GM18909 (cell line): ENCODE measurements around the gene PLXNA2.
A peak's percentile ranks its signal among the peaks of the same experiment; 100 is the strongest.

Source experiments
- ATAC-seq: cut with Tn5 transposase; IDR thresholded peaks from one replicate; pipeline ENCODE4 v1.9.1; 2021; ENCODE audit warnings: mild to moderate bottlenecking; ENCODE audit not compliant: unreplicated experiment, poor library complexity

PLXNA2 gene

DNA sequence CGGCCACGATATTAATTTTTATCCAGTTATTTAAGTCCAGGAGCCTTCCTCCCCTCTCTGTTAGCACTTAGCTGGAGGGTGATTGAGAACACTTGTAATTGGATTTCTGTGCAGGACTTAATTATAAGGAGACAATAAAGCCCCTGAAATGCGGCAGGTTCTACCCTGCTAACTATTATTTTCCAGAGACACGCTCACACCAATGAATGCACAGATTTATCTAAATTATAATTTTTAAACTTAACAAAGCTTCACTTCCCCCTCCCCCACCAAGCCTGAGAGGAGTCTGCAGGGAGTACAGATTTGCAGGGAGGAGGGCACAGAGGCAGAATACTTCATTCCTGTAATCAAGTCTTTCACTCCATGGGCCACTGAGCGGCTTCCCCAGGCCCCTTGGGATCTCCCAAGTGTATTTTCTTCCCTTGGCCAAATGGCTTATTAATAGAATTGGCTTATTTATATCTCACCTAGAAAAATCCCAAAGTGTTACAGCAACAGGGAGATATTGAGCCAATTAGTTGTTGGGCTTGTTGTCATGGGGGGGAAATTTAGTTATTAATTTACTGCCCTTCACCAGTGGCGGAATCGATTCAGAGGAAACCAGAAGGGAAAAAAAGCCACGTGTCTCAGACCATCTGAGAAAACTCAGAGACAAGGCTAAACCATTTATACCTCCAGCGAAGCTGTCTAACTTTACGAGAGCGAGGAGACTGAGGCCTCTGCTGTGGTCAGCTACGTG lies 234.3 kb downstream of the PLXNA2 start:
- ATAC-seq, result no peak

DNA sequence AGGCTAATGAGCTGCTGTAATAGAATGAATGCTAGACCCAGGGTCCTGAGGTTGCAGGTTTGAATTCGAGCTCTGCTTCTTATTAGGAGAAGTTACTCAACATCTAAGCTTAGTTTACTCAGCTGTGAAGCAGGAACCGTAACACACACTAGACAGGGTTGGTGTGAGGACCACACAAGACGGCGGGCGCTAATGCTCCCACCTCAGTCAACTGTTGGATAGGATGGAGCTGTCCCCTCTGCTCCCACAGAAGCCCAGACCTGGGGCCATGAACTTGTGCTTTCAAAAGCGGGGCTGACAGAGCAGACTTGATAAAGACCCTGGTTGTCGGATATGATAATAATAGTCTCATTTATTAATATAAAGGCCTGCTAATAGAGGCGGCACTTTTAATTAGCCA lies 234.9 kb downstream of the PLXNA2 start:
- no peak for ATAC-seq

DNA sequence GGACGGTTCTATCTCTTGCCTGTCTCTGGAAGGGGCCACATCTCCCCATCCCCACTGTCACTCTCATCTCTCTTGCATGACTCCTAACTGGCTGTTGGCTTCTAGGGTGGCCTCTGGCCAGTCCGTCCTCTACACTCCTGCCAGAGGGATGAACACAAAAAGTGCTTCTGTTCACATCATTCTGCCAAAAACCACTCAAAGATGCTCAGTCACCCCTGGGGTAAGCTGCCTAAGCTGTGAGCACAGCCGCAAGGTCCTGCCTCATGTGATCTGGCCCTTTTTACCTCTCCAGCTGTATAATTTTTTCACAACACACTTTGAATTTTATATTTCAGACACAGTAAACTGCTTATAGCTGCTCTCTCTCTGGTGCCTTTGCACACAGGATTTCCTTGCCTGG lies 235.7 kb downstream of the PLXNA2 start:
- ATAC-seq, result no peak

DNA sequence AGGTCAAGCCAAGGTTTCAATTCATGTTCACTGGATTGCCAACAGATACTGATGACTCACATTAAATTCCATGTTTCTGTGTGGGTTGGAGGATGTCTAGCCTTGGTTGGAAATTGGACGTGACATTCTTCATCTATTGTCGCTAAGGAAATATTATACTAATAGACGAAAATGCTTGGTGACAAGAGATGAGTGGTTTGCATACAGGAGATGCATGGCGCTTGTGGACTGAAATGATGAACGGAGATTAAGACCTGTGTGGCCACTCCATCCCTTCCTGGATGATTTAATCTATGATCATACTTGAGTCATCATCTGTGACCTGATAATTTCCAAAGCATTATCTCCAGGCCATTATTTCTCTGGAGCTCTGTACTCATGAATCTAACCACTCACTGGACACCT lies 236.2 kb downstream of the PLXNA2 start:
- no peak for ATAC-seq

DNA sequence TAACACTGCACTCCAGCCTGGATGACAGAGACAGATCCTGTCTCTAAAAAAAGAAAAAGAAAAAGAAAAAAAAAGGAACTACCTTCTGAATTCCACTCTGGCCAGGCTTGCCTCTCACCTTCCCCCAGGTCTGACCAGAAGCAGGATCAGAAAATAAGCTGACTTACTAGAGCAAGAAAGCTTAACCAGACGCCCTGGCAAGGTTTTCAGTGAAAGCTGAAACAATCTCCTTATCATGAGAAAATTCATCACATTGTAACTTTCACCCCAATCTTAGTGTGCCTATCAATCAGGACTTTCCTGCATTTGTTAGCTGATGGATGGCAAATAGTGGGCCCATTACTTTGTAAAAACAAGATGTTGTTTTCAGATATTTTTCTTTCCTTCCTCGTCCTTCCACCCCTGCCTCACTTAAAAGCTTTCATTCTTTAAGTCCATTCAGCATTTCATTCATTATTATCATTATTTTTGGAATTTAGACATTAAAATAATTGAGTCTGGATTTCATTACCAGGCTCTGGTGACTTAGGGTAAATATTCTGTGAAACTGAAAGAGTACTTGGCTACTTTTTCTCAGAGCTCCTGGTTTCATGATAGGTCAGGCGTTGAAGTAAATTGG lies 236.8 kb downstream of the PLXNA2 start:
- no peak for ATAC-seq

DNA sequence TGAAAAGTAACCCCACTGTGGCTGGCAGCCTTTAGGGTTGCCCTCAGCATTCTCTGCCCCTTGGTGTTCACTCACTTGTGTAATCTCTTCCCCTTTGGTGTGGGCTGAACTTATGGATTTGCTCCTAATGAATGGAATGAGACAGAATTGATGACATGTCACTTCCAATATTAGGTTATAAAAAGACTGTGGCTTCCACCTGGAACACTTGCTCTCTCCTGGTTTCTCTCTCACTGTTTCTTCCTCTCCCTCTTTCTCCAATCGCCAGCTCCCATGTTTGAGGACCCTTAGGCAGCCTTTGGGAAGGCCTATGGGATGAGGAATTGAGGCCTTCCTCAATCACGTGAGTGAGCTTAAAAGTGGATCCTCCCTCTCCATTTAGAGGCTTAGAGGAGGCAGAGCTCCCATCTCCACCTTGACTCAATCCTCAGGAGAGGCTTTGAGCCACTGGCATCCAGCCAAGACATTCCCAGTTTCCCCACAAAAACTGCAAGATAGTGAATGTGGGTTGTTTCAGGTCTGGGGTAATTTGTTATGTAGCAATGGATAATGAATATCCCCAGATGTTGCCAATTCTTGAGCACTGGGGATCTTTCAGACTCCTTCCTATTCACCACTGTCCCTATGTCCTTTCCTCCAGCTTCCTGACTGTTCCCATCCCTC lies 237.8 kb downstream of the PLXNA2 start:
- no peak for ATAC-seq

DNA sequence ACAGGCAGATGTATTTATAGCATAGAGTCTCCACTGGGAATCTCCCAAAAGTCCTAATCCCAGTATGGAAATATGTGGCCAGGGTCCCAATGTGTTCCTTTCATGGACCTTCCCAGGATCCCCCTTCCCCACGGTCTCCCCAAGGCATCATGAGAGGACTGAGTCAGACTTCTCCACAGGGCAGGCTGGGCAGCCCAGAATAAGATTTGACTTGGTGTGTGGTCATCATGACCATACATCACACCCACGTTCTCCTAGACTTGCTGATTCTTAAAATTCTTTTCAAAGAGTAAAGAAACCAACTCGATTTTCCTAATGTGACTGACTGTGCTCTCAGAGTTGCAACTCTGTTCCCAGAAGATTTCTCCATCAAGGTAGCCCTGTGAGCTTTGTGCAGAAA lies 239.3 kb downstream of the PLXNA2 start:
- ATAC-seq, result no peak

DNA sequence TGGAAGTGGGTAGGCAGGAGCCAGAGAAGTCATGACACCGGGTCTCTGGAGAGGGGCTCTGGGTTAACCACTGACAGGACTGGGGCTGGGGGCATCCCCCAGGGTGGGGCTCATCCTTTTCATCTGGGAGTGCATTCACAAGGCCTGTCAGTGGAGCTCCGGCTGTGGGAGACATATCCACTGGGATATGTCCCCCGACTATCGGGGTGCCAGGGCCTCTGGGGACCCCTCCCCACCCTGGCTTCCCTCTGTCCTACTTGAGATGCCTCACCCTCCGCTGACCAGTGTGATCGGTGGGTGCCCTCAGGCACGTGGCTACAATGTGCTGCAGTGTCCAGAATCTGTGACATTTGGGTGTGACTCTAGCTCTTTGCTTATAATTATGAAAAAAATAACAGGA lies 240.9 kb downstream of the PLXNA2 start:
- no peak for ATAC-seq

DNA sequence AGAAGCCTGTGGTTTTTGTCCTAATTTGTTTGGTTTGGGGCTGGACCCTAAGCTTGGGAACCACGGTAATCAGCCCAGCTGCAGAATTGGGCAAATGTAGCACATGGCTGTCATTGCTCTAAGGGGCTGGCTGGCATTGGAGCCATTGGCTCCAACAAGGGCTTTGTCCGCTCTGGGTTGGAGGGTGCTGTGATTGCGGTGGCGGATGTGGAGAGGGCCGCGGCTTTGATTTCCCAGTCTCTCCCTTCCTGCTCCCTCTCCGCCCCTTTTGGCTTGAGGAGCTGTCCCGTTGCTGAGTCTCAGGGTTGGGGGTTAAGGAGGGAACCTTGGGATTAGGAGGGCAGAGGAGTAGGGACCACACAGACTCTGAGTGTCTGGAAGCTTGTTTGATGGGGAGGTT lies 241.5 kb downstream of the PLXNA2 start:
- ATAC-seq, result no peak

DNA sequence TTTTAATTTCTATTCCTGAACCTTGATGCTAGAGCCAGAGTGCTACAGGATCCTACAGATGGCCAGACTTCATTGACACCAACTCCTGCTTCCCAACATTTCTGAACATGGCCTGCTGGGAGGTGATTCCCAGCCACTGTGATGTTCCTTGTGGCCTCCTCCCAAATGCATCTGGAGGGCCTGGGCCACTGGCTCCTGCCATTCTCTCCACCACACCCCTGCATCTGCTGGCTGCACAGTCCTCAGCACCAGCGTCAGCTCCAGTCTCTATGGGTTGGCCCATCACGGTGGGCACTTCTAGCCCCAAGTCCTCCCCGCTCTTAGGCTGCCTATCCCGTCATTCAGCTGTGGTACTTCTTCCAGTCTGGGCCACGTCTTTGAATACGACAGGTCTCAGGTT lies 242.1 kb downstream of the PLXNA2 start:
- ATAC-seq, result no peak

DNA sequence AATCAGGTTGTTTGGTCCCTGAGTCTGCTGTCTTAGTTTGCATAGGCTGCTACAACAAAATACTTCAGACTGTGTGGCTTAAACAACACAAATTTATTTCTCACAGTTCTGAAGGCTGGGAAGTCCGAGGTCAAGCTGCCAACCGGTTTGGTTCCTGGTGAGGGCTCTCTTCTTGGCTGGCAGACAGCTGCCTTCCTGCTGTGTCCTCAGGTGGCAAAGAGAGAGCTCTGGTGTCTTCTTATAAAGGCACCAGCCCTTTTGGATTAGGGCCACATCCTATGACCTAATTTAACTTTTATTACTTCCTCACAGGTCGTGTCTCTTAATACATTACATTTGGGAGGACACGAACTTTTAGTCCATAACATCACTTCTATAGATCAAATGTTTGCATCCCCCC lies 243.7 kb downstream of the PLXNA2 start:
- ATAC-seq, result no peak

DNA sequence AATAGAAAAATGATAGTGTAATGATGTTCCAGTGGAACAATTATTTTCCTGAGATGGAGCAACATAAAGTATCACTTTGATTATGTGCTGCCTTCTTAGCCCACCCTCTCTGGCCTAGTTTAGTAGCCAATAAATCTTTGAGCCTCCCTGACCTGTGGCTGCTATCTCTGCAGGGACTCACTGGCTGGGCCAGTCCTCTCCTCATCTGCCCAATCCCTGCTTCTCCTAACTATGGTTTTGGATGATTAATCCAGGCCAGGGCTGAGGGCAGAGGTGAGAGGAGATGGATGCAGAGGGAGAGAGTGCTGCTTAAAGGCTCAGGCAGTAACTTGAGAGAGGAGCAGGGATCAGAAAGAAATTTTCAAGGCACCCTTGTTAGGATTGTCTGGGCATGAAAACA lies 244.2 kb downstream of the PLXNA2 start:
- no peak for ATAC-seq

DNA sequence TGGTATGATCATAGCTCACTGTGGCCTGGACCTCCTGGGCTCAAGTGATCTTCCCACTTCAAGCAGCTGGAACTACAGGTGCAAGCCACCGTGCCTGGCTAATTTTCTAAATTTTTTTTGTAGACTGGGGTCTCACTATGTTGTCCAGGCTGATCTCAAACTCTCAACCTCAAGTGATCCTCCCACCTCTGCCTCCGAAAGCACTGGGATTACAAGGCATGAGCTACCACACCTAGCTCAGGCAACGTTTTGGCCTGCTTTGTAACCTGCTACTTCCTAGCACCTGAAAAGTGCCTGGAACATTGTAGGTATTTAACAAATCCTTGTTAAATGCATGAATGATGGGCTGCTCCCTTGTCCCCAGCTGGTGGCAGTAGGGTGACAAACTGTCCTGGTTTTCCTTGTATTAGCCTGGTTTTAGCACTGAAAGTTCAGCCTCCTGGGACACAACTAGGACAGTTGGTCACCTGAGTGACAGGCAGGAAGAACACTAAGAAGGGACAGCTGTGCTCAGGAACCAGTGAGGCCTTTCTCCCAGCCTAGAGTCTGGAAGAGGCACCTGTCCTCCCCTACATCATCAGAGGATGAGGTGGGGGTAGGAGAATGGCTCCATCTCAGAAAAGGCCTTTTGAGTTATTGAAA lies 244.8 kb downstream of the PLXNA2 start:
- no peak for ATAC-seq

DNA sequence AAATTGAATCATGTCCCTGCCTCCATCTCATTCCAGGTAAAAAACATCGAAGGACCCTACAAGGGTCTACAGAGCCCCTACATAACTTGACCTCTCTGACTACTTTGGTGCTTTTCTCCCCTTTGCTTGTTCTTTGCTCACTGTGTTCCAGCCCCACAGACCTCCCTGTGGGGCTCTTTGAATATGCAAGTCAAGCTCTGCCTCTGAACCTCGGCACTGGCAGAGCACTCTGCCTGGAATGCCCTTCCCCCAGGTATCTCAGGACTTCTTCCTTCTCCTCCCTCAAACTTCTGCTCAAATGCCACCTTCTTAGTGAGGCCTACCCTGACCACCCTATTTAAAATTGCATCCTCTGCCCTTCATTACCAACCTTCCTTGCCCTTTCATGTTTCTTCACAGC lies 245.5 kb downstream of the PLXNA2 start:
- no peak for ATAC-seq

DNA sequence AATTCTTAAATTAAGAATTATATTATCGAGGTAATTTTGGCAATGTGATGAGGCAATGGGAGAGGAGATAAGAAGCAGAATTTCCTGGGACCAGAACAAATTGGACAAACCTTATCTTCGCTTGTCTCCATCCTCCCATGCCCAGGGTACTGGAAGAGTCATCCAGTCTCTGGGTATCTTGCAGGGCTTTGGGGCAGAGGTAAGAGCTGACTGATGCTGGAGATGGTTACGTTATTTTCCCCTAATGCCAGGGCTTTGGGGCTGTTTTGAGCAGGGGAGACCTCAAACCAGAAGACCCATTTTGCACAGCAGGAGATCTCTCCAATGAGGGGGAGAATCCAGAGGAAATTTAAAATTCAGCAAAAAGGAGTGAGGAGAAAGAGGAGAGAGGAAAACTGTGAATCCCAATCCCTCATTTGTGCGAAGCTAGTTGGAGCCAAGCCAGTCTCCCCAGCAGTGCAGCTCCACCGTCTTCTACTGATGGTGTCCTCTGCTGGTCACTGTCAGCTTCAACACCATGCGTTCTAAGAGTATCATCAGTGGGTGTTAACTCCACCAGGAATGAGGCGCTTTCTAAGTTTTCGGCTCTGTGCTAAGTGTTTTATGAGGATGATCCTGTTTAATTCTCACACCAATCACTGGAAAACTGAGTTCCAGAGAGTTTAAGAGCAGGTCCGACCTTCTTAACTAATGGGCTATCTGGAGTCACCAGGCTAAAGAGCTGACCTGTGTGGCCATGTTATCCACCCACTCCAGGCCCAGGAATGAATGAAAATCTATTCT lies 246.5 kb downstream of the PLXNA2 start:
- ATAC-seq, result peak; percentile 76

DNA sequence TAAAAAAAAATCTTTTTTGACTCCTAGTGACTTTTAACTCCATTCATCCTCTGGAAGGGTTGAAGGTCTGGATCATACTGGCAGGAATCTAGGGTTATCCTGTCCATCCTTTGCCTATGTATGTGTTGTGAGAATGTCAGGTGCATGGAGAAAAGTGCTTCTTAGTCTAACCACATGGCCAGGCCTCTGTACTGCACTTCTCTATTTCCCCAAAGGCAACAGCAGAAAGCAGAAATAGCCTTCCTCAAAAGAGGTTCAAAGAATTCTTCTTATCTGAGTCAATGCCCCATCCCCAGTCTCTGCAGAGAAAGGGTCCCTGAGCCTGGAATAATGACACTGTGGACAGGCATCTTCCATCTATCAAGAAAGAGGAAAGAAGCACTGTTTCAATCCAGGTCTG lies 247.5 kb downstream of the PLXNA2 start:
- no peak for ATAC-seq

DNA sequence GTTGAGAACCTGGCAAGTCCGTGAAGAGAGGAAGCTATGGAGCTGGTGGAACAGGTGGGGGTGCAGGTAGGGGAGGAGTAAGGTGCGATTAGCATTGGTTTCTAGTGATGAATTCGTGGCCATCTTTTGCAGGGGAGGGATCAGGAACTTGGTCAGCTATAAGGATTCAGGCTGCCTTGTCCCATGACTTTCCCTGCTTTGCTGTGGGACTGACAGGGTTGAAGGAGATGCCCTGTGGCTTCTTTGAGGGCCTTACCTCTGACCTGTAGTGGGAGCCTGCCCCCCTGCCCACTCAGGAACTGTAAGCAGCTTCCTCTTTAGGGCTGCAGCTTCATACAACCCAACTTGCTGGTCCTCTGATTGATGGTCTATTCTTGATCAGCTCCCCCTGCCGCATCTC lies 248.6 kb downstream of the PLXNA2 start:
- ATAC-seq, result no peak

DNA sequence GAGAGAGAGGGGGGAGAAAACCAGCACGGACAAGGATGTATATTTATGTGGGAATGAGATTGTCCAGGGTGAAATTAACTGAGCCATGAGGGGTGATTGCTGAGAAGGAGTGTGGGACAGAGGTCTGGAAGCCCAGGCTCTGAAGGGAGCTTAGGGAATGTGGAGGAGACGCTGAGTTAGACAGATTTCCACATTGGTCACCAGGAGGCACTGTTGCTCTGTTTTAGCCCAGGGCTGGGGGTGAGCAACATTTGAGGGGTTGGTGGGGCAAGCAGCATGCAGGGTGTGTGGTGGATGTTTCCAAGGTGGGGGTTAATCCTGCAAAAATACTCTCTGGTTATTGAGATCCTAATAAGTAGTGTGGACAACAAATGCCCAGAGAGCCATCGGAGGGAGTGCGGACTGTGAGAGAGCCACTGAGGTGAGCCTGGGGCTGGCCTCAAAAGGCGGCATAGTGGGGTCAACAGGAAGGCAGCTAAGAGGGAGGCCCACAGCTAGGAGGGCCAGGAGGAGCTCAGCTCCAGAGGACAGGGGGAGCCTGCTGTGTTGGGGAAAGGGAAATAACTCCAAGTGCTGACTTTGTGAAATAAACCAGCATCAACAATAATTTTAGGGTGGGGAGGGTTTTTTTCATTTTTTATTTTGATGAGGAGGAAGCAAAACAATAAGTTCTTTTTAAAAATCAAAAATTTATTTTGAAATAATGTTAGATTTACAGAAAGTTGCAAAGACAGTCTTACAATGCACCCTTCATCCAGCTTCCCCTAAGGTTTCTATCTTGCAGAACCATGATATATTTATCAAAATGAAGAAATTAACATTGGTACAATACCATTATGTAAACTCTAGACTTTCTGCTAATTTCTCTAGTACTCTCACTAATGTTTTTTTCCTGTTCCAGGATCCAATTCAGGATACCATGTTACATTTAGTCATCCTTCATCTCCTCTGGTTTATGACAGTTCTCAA lies 250.4 kb downstream of the PLXNA2 start:
- no peak for ATAC-seq

DNA sequence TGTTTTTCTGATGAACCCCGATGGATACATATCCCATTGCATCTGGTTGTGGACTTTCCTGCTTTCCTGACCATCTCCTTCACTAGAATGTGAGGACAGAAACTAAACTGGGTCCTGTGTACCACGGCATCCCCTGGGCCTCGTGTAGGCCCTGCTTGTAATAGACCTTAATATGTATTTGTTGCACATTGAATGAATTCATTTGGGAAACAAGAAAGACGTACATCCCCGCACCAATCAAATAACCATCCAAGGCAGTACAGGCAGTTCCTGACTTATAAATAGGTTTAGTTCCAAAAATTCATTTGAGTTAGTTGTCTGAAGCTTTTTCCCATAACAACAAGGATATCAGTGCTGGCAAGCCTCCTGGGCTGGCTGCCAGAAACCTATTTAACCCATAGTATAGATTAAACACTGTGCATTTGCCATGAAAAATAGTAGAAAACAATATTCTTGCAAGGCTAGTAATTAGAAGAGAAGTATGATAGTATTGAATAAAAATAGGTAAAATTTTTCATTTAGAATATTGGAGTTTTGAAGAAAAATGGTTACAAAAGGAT lies 251.4 kb downstream of the PLXNA2 start:
- ATAC-seq, result no peak
